ENCODE data around the gene RNASE1. TPM values are rescaled to one million over a fixed set of nuclear protein-coding genes. Genes with fewer than 3 reads are reported as not detected.

The RNASE1 gene
- total RNA-seq, 4 donors from 2014 or later, result 87.2 to 780 (median 336) TPM

- no peaks in the 10 kb centered on the region for H3K9me3 ChIP-seq
- H3K4me1 ChIP-seq, result no peaks in the 10 kb centered on the region
- no peaks in the 10 kb centered on the region for H3K36me3 ChIP-seq
- TF ChIP-seq POLR2A (IDR thresholded peaks at IDR 0.05) (no peak), EP300 (IDR thresholded peaks at IDR 0.05) (no peak), POLR2AphosphoS5 (IDR thresholded peaks at IDR 0.05) (no peak), CTCF (IDR thresholded peaks at IDR 0.05) (no peak)
- ATAC-seq, result no peak
- no peak overlapping the region for H3K27ac ChIP-seq
- no peak overlapping the region for H3K4me3 ChIP-seq
- H3K27me3 ChIP-seq, result peaks cover 10% of the 10 kb centered on the region
- WGBS, 2 donors (ENCODE audit: low coverage in 1 of 2), result 85 to 100% methylated on average over 1 of the region's 1 CpG
These were observed 26.7 kb downstream of the RNASE1 start for GRCh38 chr14:20775901-20776300.

- Histone ChIP-seq H3K27me3 (peaks cover 10% of the 10 kb centered on the region), H3K36me3 (no peaks in the 10 kb centered on the region), H3K4me3 (no peak overlapping the region), H3K9me3 (no peaks in the 10 kb centered on the region), H3K27ac (no peak overlapping the region), H3K4me1 (no peaks in the 10 kb centered on the region)
- TF ChIP-seq CTCF (IDR thresholded peaks at IDR 0.05), result no peak
- no peak for TF ChIP-seq POLR2A (IDR thresholded peaks at IDR 0.05)
- no peak for TF ChIP-seq POLR2AphosphoS5 (IDR thresholded peaks at IDR 0.05)
- TF ChIP-seq EP300 (IDR thresholded peaks at IDR 0.05), result no peak
- 43 to 50% methylated on average over 6 of the region's 6 CpGs for WGBS, 2 donors (ENCODE audit: low coverage in 1 of 2)
- ATAC-seq, result no peak
These were observed 27.6 kb downstream of the RNASE1 start for GRCh38 chr14:20775043-20775442.

- no peak overlapping the region for H3K4me3 ChIP-seq
- H3K36me3 ChIP-seq, result no peaks in the 10 kb centered on the region
- H3K27me3 ChIP-seq, result peaks cover 10% of the 10 kb centered on the region
- no peak overlapping the region for H3K27ac ChIP-seq
- TF ChIP-seq POLR2AphosphoS5 (IDR thresholded peaks at IDR 0.05) (no peak), EP300 (IDR thresholded peaks at IDR 0.05) (no peak), CTCF (IDR thresholded peaks at IDR 0.05) (no peak), POLR2A (IDR thresholded peaks at IDR 0.05) (no peak)
- 57 to 65% methylated on average over 2 to 5 of the region's 5 CpGs for WGBS, 2 donors (ENCODE audit: low coverage in 1 of 2)
- no peak for ATAC-seq
- H3K9me3 ChIP-seq, result no peaks in the 10 kb centered on the region
- no peaks in the 10 kb centered on the region for H3K4me1 ChIP-seq
These were observed 28.3 kb downstream of the RNASE1 start for GRCh38 chr14:20774258-20774824.

DNA sequence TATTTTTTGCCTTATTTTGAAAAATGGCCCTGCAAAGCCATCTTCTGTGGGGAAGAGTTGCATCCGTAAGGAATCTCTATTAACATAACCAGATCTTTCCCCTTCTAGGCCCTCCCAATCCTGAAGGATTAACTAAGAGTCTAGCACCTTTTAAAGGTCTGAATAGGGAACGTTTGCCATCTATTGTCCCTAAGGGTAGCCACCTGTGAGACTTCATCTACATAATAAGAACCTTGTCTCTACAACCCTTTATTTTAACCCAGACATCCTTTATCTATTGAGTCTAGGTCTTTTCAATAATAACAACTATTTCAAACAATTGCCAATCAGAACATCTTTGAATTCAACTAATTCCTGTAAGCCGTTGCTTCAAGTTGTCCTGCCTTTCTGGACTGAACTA is 30.0 kb downstream of the RNASE1 start:
- ATAC-seq, result no peak
- WGBS, 2 donors (ENCODE audit: low coverage in 1 of 2), result 52 to 69% methylated on average over 3 of the region's 3 CpGs
- Histone ChIP-seq H3K4me1 (no peaks in the 10 kb centered on the region), H3K4me3 (no peak overlapping the region), H3K27me3 (peaks cover 10% of the 10 kb centered on the region), H3K36me3 (no peaks in the 10 kb centered on the region), H3K27ac (no peak overlapping the region), H3K9me3 (no peaks in the 10 kb centered on the region)
- TF ChIP-seq POLR2A (IDR thresholded peaks at IDR 0.05) (no peak), POLR2AphosphoS5 (IDR thresholded peaks at IDR 0.05) (no peak), CTCF (IDR thresholded peaks at IDR 0.05) (no peak), EP300 (IDR thresholded peaks at IDR 0.05) (no peak)

GRCh38 chr14:20769421-20769820 is 33.2 kb downstream of the RNASE1 start:
- Histone ChIP-seq H3K4me1 (no peaks in the 10 kb centered on the region), H3K36me3 (no peaks in the 10 kb centered on the region), H3K9me3 (no peaks in the 10 kb centered on the region), H3K27ac (no peak overlapping the region), H3K27me3 (peaks cover 10% of the 10 kb centered on the region), H3K4me3 (no peak overlapping the region)
- 72 to 82% methylated on average over 3 of the region's 3 CpGs for WGBS, 2 donors (ENCODE audit: low coverage in 1 of 2)
- no peak for ATAC-seq
- no peak for TF ChIP-seq POLR2AphosphoS5 (IDR thresholded peaks at IDR 0.05)
- no peak for TF ChIP-seq EP300 (IDR thresholded peaks at IDR 0.05)
- no peak for TF ChIP-seq POLR2A (IDR thresholded peaks at IDR 0.05)
- TF ChIP-seq CTCF (IDR thresholded peaks at IDR 0.05), result no peak

All from gastroesophageal sphincter (tissue), 4 donors.